ENCODE measurements around the gene ANKRD60.

ANKRD60 gene

GRCh38 chr20:58192567-58192966 is 35.9 kb downstream of the ANKRD60 start:
- DNase-seq (ENCODE audit: low spot score), result no peak

DNA sequence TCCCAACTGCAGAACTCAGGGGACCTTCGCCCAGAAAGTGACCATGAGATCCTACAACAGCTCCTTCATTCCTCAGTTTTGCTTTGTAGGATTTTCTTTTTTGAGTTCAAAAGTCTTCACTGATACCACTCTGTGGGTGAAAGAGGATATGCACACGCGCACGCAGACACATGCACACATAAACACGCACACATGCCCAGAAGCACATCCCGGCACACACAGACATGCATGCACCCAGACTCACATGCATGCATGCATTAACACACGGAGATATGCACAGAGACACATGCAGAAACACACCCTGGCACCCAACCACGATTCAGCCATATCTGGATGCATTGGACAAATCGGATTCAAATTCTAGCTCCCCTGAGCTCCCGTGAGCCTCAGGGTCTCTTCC is 36.4 kb downstream of the ANKRD60 start:
- no peak for DNase-seq (ENCODE audit: low spot score)

GRCh38 chr20:58188527-58188926 is 39.9 kb downstream of the ANKRD60 start:
- DNase-seq (ENCODE audit: low spot score), result no peak

- DNase-seq (ENCODE audit: low spot score), result no peak
These were observed 43.5 kb downstream of the ANKRD60 start for GRCh38 chr20:58184984-58185383.

- DNase-seq (ENCODE audit: low spot score), result no peak
These were observed 44.4 kb downstream of the ANKRD60 start for GRCh38 chr20:58184063-58184462.

- DNase-seq (ENCODE audit: low spot score), result no peak
These were observed 45.8 kb downstream of the ANKRD60 start for GRCh38 chr20:58182521-58183140.

DNA sequence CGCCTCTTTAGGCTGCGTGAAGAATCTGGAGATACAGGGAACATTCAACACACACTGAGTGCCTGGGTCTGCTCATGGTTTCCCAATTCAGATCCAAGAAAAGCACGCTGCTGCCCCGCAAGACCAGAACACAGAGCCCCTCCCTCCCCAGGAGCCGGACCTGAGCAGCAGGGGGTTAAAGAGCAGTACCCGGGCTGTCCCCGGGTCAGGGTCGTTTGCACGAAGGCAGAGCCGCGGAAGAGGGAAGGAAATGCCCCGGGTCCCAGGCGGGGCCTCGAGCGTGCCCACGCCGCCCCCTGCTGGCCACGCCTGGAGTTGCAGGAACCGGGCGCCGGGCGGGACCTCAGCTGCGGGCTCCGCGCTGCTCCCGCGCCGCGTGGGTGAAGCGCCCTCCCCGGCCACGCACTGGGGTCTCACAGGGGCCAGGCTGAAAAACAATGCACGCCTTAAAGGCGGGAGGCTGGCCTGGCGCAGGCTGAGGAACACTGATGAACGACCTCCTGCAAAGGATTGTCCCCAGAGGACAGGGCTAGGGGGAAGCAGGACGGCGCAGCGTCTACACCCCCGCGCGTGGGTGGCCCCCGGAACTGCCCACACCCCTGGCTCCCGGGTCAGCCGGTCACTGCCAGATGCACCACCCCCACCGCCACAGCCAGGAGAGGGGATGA is 48.9 kb downstream of the ANKRD60 start:
- peak; percentile 4 for DNase-seq (ENCODE audit: low spot score)

DNA sequence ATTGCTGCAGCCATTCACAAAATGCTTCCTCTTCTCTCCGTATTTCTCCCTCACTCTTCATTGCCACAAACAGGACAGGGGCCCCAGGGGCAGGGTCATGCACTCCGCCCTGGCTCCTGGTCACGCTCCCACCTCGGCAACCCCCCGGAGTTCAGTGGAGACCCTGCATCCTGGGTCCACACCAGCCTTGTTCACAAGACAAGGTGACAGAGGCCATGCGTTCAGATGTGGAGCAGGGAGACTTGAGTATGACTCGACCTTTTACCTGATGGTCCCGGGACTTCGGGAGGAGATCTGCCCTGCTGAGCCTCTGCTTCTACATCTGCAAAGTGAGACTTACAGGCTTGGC is 49.4 kb downstream of the ANKRD60 start:
- no peak for DNase-seq (ENCODE audit: low spot score)

DNA sequence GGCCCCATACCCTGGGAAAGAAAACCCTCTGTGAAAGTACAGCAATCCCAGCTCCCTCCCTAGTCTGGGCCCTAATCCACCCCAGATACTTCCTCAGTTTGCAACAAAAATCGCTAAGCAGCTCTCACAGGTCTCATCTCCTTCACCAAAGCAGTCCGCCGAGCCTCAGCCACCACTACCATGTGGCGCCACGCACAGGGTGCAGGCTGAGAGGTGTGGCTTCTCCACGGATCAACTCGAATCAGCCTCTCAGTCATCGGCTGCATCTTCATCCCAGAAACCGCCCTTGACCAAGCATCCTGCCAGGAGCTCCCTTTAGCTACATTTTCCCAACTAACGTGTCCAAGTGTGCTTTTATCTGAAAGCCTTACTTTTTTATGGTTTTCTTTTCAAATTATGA is 50.7 kb downstream of the ANKRD60 start:
- DNase-seq (ENCODE audit: low spot score), result no peak

- no peak for DNase-seq (ENCODE audit: low spot score)
These were observed 52.6 kb downstream of the ANKRD60 start for GRCh38 chr20:58175836-58176235.

GRCh38 chr20:58175425-58175824 is 53.0 kb downstream of the ANKRD60 start:
- DNase-seq (ENCODE audit: low spot score), result no peak

- no peak for DNase-seq (ENCODE audit: low spot score)
These were observed 53.7 kb downstream of the ANKRD60 start for GRCh38 chr20:58174708-58175280.

GRCh38 chr20:58173930-58174707 is 54.3 kb downstream of the ANKRD60 start:
- DNase-seq (ENCODE audit: low spot score), result no peak

- DNase-seq (ENCODE audit: low spot score), result no peak
These were observed 55.4 kb downstream of the ANKRD60 start for GRCh38 chr20:58173091-58173490.

GRCh38 chr20:58171796-58172425 is 56.5 kb downstream of the ANKRD60 start:
- DNase-seq (ENCODE audit: low spot score), result no peak

DNA sequence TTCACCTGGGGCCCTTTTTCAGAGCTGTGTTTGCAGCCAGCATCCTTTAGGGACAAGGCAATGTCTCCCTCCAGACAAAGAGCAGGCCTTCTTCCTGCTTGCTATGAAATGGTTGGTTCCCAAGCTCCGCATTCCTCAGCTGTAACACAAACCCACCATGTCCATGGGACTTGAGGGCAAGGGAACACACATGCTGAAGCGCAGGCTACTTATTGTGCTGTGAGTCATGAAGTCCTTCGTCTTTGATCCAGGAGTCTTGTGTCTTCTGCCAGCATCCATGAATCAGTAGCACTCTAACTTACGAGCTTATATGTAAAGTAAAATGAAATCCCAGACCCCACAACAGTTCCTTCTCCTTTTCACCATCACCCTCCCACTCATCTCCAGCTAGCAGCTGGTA is 59.0 kb downstream of the ANKRD60 start:
- no peak for DNase-seq (ENCODE audit: low spot score)

DNA sequence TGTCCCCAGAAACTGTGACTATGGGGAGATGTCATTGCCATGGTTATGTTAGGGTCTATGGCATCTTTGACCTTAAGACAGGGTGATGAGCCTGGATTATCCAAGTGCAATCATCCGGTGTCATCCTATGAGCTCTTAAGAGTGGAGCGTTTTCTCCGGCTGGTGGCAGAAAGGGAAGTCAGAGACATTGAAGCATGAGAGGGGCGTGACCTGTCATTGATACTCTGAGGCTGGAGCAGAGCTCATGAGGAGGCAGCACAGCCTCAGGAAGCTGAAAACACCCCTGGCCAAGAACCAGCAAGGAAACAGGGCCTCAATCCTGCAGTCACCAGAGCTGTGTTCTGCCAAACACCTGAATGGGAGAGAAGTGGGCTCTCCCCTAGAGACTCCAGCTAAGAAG is 59.6 kb downstream of the ANKRD60 start:
- DNase-seq (ENCODE audit: low spot score), result no peak

DNA sequence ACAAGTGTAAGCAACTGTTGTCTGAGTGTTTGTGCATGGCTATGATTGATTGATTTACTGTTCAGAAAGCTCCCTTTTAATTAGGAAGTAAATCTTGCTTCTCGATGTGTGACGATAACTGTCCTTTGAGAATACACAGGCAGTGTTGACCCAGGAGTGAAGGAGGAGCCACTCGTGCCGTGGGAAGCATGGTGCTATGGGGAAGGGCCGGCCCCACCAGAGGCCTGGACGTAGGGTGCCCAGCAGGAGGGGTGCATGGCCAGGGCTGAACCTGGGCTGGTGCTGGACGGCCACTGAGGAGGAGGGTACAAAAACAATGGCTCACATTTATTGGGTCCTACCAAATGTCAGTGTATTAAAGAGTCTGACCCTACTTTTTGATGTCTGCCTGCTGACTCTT is 60.7 kb downstream of the ANKRD60 start:
- DNase-seq (ENCODE audit: low spot score), result no peak

Data from cerebellar cortex (tissue), 1 donor.